ENCODE results near the gene TNRC6B.

GRCh38 chr22:40290516-40290915 lies 112.8 kb downstream of the TNRC6B start:
- TF ChIP-seq RELA (CRISPR knock-in tag; IDR thresholded peaks at IDR 0.05; ENCODE audit: borderline replicate concordance), result no peak
- TF ChIP-seq USF2 (CRISPR knock-in tag; IDR thresholded peaks at IDR 0.05), result no peak
- TF ChIP-seq FOXP4 (CRISPR knock-in tag; IDR thresholded peaks at IDR 0.05), result no peak
- no peak for TF ChIP-seq CTCF (IDR thresholded peaks at IDR 0.05)
- no peak for TF ChIP-seq NR2C2 (CRISPR knock-in tag; IDR thresholded peaks at IDR 0.05)
- no peak for TF ChIP-seq NR3C1 (CRISPR knock-in tag; conservative IDR thresholded peaks at IDR 0.05; ENCODE audit: low read depth)
- no peak for TF ChIP-seq SP1 (CRISPR knock-in tag; conservative IDR thresholded peaks at IDR 0.05)
- TF ChIP-seq ZNF121 (CRISPR knock-in tag; IDR thresholded peaks at IDR 0.05), result no peak
- no peak for TF ChIP-seq NFYB (CRISPR knock-in tag; conservative IDR thresholded peaks at IDR 0.05; ENCODE audit: low read depth)
- TF ChIP-seq E2F5 (CRISPR knock-in tag; IDR thresholded peaks at IDR 0.05), result no peak
- no peak for TF ChIP-seq ZNF138 (CRISPR knock-in tag; conservative IDR thresholded peaks at IDR 0.05)
- no peak for TF ChIP-seq ELF4 (CRISPR knock-in tag; IDR thresholded peaks at IDR 0.05; ENCODE audit: low read depth)
